HepG2 (cell line): ENCODE data around the gene FRMD1. TPM values are rescaled to one million over a fixed set of nuclear protein-coding genes. Genes with fewer than 3 reads are reported as not detected.

Experiments
- ATAC-seq: fragments of 200-7000 bp; cut with Tn5 transposase; 3 replicates; pipeline ENCODE4 v1.9.1; 2020; ENCODE audit warnings: mild to moderate bottlenecking, moderate library complexity
- BruUV-seq: library from RNA; stranded (reverse); fragments of 400-500 nt; replicated peaks from 2 replicates; lab custom pipeline; 2021; lab: Mats Ljungman, UMichigan
- CTCF ChIA-PET: fragments of 300-600 bp; formaldehyde crosslinking; extraction: SDS; loops from one replicate; lab custom pipeline; 2021; ENCODE audit warnings: low total read pairs, inconsistent platforms, low intra/inter-chr PET ratio; lab: Yijun Ruan, JAX
- POLR2A ChIA-PET: fragments of 350-600 bp; sonication (Branson Sonifier 250); formaldehyde crosslinking; loops from one replicate; lab custom pipeline; 2020; ENCODE audit warnings: antibody characterized with exemption, inconsistent platforms; lab: Yijun Ruan, JAX
- DNase-seq: peaks from one replicate; pipeline ENCODE4 v3.0.0-alpha.2; 2015; ENCODE audit warnings: low spot score
- FAIRE-seq: peaks from 3 replicates; lab custom pipeline; 2011; peaks lifted over from hg19 to GRCh38; lab: Jason Lieb, UNC
- H2AFZ ChIP-seq: one replicate; pipeline ENCODE4 v1.6.1; 2011; ENCODE audit warnings: low read length, inconsistent platforms
- H3K27ac ChIP-seq: fragments of 300-600 bp; 3 replicates; pipeline ENCODE4 v1.8.0; 2011; ENCODE audit warnings: mixed run types, mild to moderate bottlenecking, mixed read lengths, low read length, inconsistent platforms; ENCODE audit not compliant: insufficient read depth; ENCODE audit errors: extremely low read length
- H3K27me3 ChIP-seq, 2 experiments: fragments of 200-600 bp in 1 of 2; 2 replicates in 1 of 2; 3 replicates in 1 of 2; pipeline versions ENCODE4 v1.6.0 to v1.8.0; 2011; ENCODE audit warnings: low read length in 2 of 2, mild to moderate bottlenecking in 2 of 2, moderate library complexity in 2 of 2, inconsistent platforms in 1 of 2; ENCODE audit not compliant: insufficient read depth in 2 of 2, control insufficient read depth in 1 of 2
- H3K36me3 ChIP-seq, 2 experiments: fragments of 200-600 bp in 1 of 2; replicated peaks in 1 of 2; 2 replicates in 1 of 2; 3 replicates in 1 of 2; pipeline versions ENCODE4 v1.5.1 to v1.8.0; 2011; ENCODE audit warnings: low read length in 2 of 2, inconsistent platforms in 1 of 2; ENCODE audit not compliant: insufficient read depth in 2 of 2, control insufficient read depth in 1 of 2
- H3K4me1 ChIP-seq: 2 replicates; pipeline ENCODE4 v1.5.1; 2012; ENCODE audit warnings: low read length, inconsistent platforms; ENCODE audit not compliant: insufficient read depth
- H3K4me2 ChIP-seq: 2 replicates; pipeline ENCODE4 v1.6.0; 2011; ENCODE audit warnings: low read depth, low read length, inconsistent platforms
- H3K4me3 ChIP-seq, 3 experiments: fragments of 200-600 bp in 1 of 3; sonication (generic), shearing (Covaris generic) in 1 of 3; replicated peaks in 1 of 3; 2 replicates each; pipeline ENCODE4 v1.5.1; 2011 to 2016; ENCODE audit warnings: low read length in 3 of 3, inconsistent platforms in 2 of 3, low read depth in 2 of 3, mild to moderate bottlenecking in 2 of 3, control low read depth in 1 of 3, mixed read lengths in 1 of 3; ENCODE audit not compliant: insufficient read depth in 1 of 3
- H3K79me2 ChIP-seq: one replicate; pipeline ENCODE4 v1.6.1; 2011; ENCODE audit warnings: low read length, inconsistent platforms; ENCODE audit not compliant: insufficient read depth
- H3K9ac ChIP-seq: 2 replicates; pipeline ENCODE4 v1.6.0; 2011; ENCODE audit warnings: mild to moderate bottlenecking, low read depth, low read length, inconsistent platforms; ENCODE audit not compliant: insufficient read depth
- H3K9me3 ChIP-seq: 2 replicates; pipeline ENCODE4 v1.5.1; 2012; ENCODE audit warnings: mild to moderate bottlenecking, low read length
- H4K20me1 ChIP-seq: 2 replicates; pipeline ENCODE4 v1.6.0; 2011; ENCODE audit warnings: inconsistent platforms, mild to moderate bottlenecking, low read length, moderate library complexity; ENCODE audit not compliant: insufficient read depth
- MAFG ChIP-seq: sonication (generic); formaldehyde crosslinking; IDR thresholded peaks from 2 replicates; pipeline ENCODE4 v1.5.1; 2020; ENCODE audit warnings: mild to moderate bottlenecking, missing genetic modification reagents
- MNT ChIP-seq: fragments of 450-650 bp; IDR thresholded peaks from 2 replicates; pipeline ENCODE4 v1.6.1; 2016
- ZNF281 ChIP-seq: sonication (generic); formaldehyde crosslinking; IDR thresholded peaks from 2 replicates; pipeline ENCODE4 v1.4.0; 2020; ENCODE audit warnings: missing genetic modification reagents, borderline replicate concordance
- WGBS: methylation state at CpG from one replicate; pipeline ENCODE4 v1.1.6; 2017; ENCODE audit warnings: low lambda C conversion rate; 5-methylcytosine and 5-hydroxymethylcytosine counted together
- in situ Hi-C: cut with HindIII; loops from 2 replicates; pipeline ENCODE4 v1.10.0; 2017; ENCODE audit warnings: low pct_unique_long_range_greater_than_20kb; ENCODE audit not compliant: extremely low pct_ligation_motif_present
- intact Hi-C: fragments of 100-400 bp; cut with micrococcal nuclease; formaldehyde crosslinking; loops from one replicate; pipeline ENCODE4 v1.10.0; 2022; ENCODE audit not compliant: unreplicated experiment
- polyA plus RNA-seq, 8 experiments: library from polyadenylated mRNA; depleted of rRNA in 3 of 8; stranded (reverse) in 7 of 8; unstranded in 1 of 8; fragments of >200 nt; fragmentation: Illumina TruSeq in 4 of 8; extraction: Trizol in 4 of 8; gene quantifications; 2 replicates each; pipeline versions ENCODE4 v1.2.1 to v1.2.3, GENCODE V29; 2011 to 2016; ENCODE audit warnings: low read depth in 4 of 8, missing spikeins in 1 of 8, mixed read lengths in 1 of 8; ENCODE audit not compliant: insufficient read depth in 1 of 8
- total RNA-seq, 5 experiments: library from RNA; depleted of rRNA; stranded (reverse); fragments of >200 nt; fragmentation: Illumina TruSeq; extraction: Trizol; gene quantifications; 2 replicates each; pipeline ENCODE4 v1.2.3, GENCODE V29; 2016; ENCODE audit warnings: low read depth in 1 of 5

FRMD1 gene
- total and polyA plus RNA-seq, 2 of the 13 experiments (the other 11 are each of a cell fraction or from before 2014, with no cell fraction given) = 0.01 TPM; not detected in 1

GRCh38 chr6:168054765-168055560 lies 24.0 kb downstream of the FRMD1 start:
- 37% methylated on average over 16 of the region's 18 CpGs for WGBS
- DNase-seq (no peak), ATAC-seq (no peak), FAIRE-seq (no peak)
- Histone ChIP-seq H4K20me1 (no peaks in the 10 kb centered on the region), H3K4me3 (no peak overlapping the region), H3K4me1 (no peaks in the 10 kb centered on the region), H2AFZ (no peak overlapping the region), H3K27ac (no peak overlapping the region), H3K36me3 (no peaks in the 10 kb centered on the region), H3K4me2 (no peak overlapping the region), H3K9ac (no peak overlapping the region), H3K9me3 (no peaks in the 10 kb centered on the region), H3K79me2 (no peaks in the 10 kb centered on the region), H3K27me3 (peaks cover 23 to 72% of the 10 kb centered on the region in 2 experiments)
- TF ChIP-seq ZNF281 (CRISPR knock-in tag) (no peak), MAFG (CRISPR knock-in tag) (no peak), MNT (0 out of 2 replicates have a peak, but pooled peaks have one; percentile 33)
- in situ Hi-C loops = loop anchor here (10.0 kb wide), 1 partner anchor 80 kb away; no protein-coding TSS in a partner anchor
- no TSS peak for BruUV-seq
- ChIA-PET CTCF (no interaction called here), POLR2A (no interaction called here)
- intact Hi-C loops = no loop called here
